ENCODE measurements around the gene CEBPE. TPM values are rescaled to one million over a fixed set of nuclear protein-coding genes. Genes with fewer than 3 reads are reported as not detected.

Gene CEBPE
- total RNA-seq, 4 donors from 2014 or later = not detected

- Histone ChIP-seq H3K27me3 (no peaks in the 10 kb centered on the region), H3K4me3 (replicated peaks in 1 of 3) (peak within 1 kb of the TSS; percentile 69 to 94 (median 92)), H3K36me3 (peaks cover 12 to 27% of the 10 kb centered on the region in 2 donors), H3K9me3 (no peaks in the 10 kb centered on the region), H3K4me1 (peaks cover 36 to 55% of the 10 kb centered on the region in 2 donors), H3K27ac (peak within 1 kb of the TSS; percentile 91 to 99 (median 98))
- intact Hi-C loops (cut with DNase I) = no loop called here
- WGBS, 2 donors = 0% methylated on average over 31 to 47 of the region's 55 CpGs
- no peak for TF ChIP-seq CTCF (IDR thresholded peaks at IDR 0.05)
- TF ChIP-seq POLR2A (IDR thresholded peaks at IDR 0.05) = peak; percentile 82 to 85
- DNase-seq = no peak
Measured at GRCh38 chr14:23094666-23095195, 24.3 kb downstream of the CEBPE start, which contains the start of gene ACIN1. ACIN1 (minus strand) TSS chr14:23095136; CDS start chr14:23095112, 24 bp downstream.

- Histone ChIP-seq H3K4me3 (replicated peaks in 1 of 3) (peak overlapping the region; percentile 54 to 94 (median 69)), H3K27ac (peak overlapping the region; percentile 86 to 99 (median 98)), H3K36me3 (peaks cover 18 to 33% of the 10 kb centered on the region in 2 donors), H3K4me1 (peaks cover 36 to 51% of the 10 kb centered on the region in 2 donors), H3K27me3 (no peaks in the 10 kb centered on the region), H3K9me3 (no peaks in the 10 kb centered on the region)
- intact Hi-C loops (cut with DNase I) = no loop called here
- WGBS, 2 donors = 1% methylated on average over 14 of the region's 14 CpGs
- peak in 1 of 2 donors; percentile 24 for DNase-seq
- TF ChIP-seq POLR2A (IDR thresholded peaks at IDR 0.05) (no peak), CTCF (IDR thresholded peaks at IDR 0.05) (no peak)
Measured at GRCh38 chr14:23093991-23094665, 24.9 kb downstream of the CEBPE start.

GRCh38 chr14:23093526-23093925 lies 25.5 kb downstream of the CEBPE start:
- Histone ChIP-seq H3K36me3 (peaks cover 23 to 35% of the 10 kb centered on the region in 2 donors), H3K27me3 (no peaks in the 10 kb centered on the region), H3K27ac (peak overlapping the region in 2 of 3 donors; percentile 2 to 98), H3K4me3 (replicated peaks in 1 of 3) (peak overlapping the region in 1 of 3 donors; percentile 69), H3K4me1 (peaks cover 36 to 48% of the 10 kb centered on the region in 2 donors), H3K9me3 (no peaks in the 10 kb centered on the region)
- peak in 1 of 2 donors; percentile 27 for DNase-seq
- no peak for TF ChIP-seq POLR2A (IDR thresholded peaks at IDR 0.05)
- no peak for TF ChIP-seq CTCF (IDR thresholded peaks at IDR 0.05)
- 34 to 36% methylated on average over 2 of the region's 2 CpGs for WGBS, 2 donors
- intact Hi-C loops (cut with DNase I) = no loop called here

GRCh38 chr14:23093104-23093503 lies 26.0 kb downstream of the CEBPE start:
- no peak for TF ChIP-seq POLR2A (IDR thresholded peaks at IDR 0.05)
- no peak for TF ChIP-seq CTCF (IDR thresholded peaks at IDR 0.05)
- Histone ChIP-seq H3K27me3 (no peaks in the 10 kb centered on the region), H3K27ac (peak overlapping the region in 2 of 3 donors; percentile 2 to 98), H3K4me3 (replicated peaks in 1 of 3) (peak overlapping the region in 1 of 3 donors; percentile 69), H3K36me3 (peaks cover 22 to 31% of the 10 kb centered on the region in 2 donors), H3K4me1 (peaks cover 36 to 48% of the 10 kb centered on the region in 2 donors), H3K9me3 (no peaks in the 10 kb centered on the region)
- intact Hi-C loops (cut with DNase I) = no loop called here
- DNase-seq = no peak
- WGBS, 2 donors = 51 to 69% methylated on average over 2 of the region's 2 CpGs
